HepG2 (cell line): ENCODE results near the gene CRAMP1. TPM values are rescaled to one million over a fixed set of nuclear protein-coding genes. Genes with fewer than 3 reads are reported as not detected.

ENCODE experiments used
- FOSL2 ChIP-seq: sonication (generic); formaldehyde crosslinking; IDR thresholded peaks from 2 replicates; pipeline ENCODE4 v1.4.0; 2020; ENCODE audit warnings: missing genetic modification reagents
- HMG20A ChIP-seq: IDR thresholded peaks from 2 replicates; pipeline ENCODE4 v1.6.1; 2016; ENCODE audit warnings: borderline replicate concordance
- ISX ChIP-seq: sonication (generic); formaldehyde crosslinking; conservative IDR thresholded peaks from 2 replicates; pipeline ENCODE4 v1.5.0; 2020; ENCODE audit warnings: missing genetic modification reagents
- LCORL ChIP-seq, 2 experiments: fragments of 450-650 bp in 1 of 2; sonication (generic) in 1 of 2; formaldehyde crosslinking in 1 of 2; IDR thresholded peaks; 2 replicates each; pipeline versions ENCODE4 v1.5.0 to v1.6.1; 2017 to 2020; ENCODE audit warnings: antibody characterized with exemption in 1 of 2, missing genetic modification reagents in 1 of 2
- MAF1 ChIP-seq: sonication (generic); formaldehyde crosslinking; IDR thresholded peaks from 2 replicates; pipeline ENCODE4 v1.5.0; 2020; ENCODE audit warnings: missing genetic modification reagents, borderline replicate concordance
- MAZ ChIP-seq, 2 experiments: sonication (generic) in 1 of 2; formaldehyde crosslinking in 1 of 2; IDR thresholded peaks; 2 replicates each; pipeline versions ENCODE4 v1.5.0 to v1.6.1; 2012 to 2020; ENCODE audit warnings: low read depth in 2 of 2, mild to moderate bottlenecking in 2 of 2, borderline replicate concordance in 1 of 2, improper control_type of control experiment in 1 of 2, low read length in 1 of 2, missing genetic modification reagents in 1 of 2, moderate library complexity in 1 of 2
- NBN ChIP-seq: fragments of 450-650 bp; conservative IDR thresholded peaks from 2 replicates; pipeline ENCODE4 v1.6.1; 2017
- ONECUT2 ChIP-seq: sonication (generic); formaldehyde crosslinking; IDR thresholded peaks from 2 replicates; pipeline ENCODE4 v1.4.0; 2020; ENCODE audit warnings: missing genetic modification reagents
- RBFOX2 ChIP-seq: fragments of 200-400 bp; formaldehyde crosslinking; IDR thresholded peaks from 2 replicates; pipeline ENCODE4 v1.6.1; 2017; ENCODE audit warnings: low read depth, mild to moderate bottlenecking, low read length
- SOX6 ChIP-seq, 2 experiments: fragments of 450-650 bp in 1 of 2; sonication (generic) in 1 of 2; formaldehyde crosslinking in 1 of 2; IDR thresholded peaks; 2 replicates each; pipeline versions ENCODE4 v1.4.0 to v1.6.1; 2017 to 2020; ENCODE audit warnings: antibody characterized with exemption in 1 of 2, mild to moderate bottlenecking in 1 of 2, missing genetic modification reagents in 1 of 2
- TARDBP ChIP-seq: sonication (generic); formaldehyde crosslinking; IDR thresholded peaks from 2 replicates; pipeline ENCODE4 v1.8.0; 2022; ENCODE audit warnings: mild to moderate bottlenecking, missing genetic modification reagents
- TRIM24 ChIP-seq: sonication (generic); formaldehyde crosslinking; IDR thresholded peaks from 2 replicates; pipeline ENCODE4 v1.8.0; 2022; ENCODE audit warnings: mild to moderate bottlenecking, missing genetic modification reagents
- YY1 ChIP-seq: IDR thresholded peaks from 2 replicates; pipeline ENCODE4 v1.6.1; 2011; ENCODE audit warnings: low read length, low read depth, moderate library complexity, mild to moderate bottlenecking; ENCODE audit not compliant: insufficient read depth, insufficient replicate concordance
- ZBTB21 ChIP-seq: sonication (generic); formaldehyde crosslinking; IDR thresholded peaks from 2 replicates; pipeline ENCODE4 v1.4.0; 2020; ENCODE audit warnings: missing genetic modification reagents
- ZBTB7A ChIP-seq: sonication (generic); formaldehyde crosslinking; IDR thresholded peaks from 2 replicates; pipeline ENCODE4 v1.8.0; 2022; ENCODE audit warnings: mild to moderate bottlenecking, missing genetic modification reagents
- ZKSCAN5 ChIP-seq: sonication (generic); formaldehyde crosslinking; IDR thresholded peaks from 2 replicates; pipeline ENCODE4 v1.5.1; 2020; ENCODE audit warnings: mild to moderate bottlenecking, missing genetic modification reagents
- ZNF235 ChIP-seq: sonication (generic); formaldehyde crosslinking; IDR thresholded peaks from 2 replicates; pipeline ENCODE4 v1.8.1; 2023; ENCODE audit warnings: mild to moderate bottlenecking, missing genetic modification reagents, borderline replicate concordance
- ZNF558 ChIP-seq: sonication (generic); formaldehyde crosslinking; IDR thresholded peaks from 2 replicates; pipeline ENCODE4 v1.9.0; 2022; ENCODE audit warnings: mild to moderate bottlenecking, missing genetic modification reagents, borderline replicate concordance
- ZNF564 ChIP-seq: sonication (generic); formaldehyde crosslinking; IDR thresholded peaks from 2 replicates; pipeline ENCODE4 v1.8.1; 2023; ENCODE audit warnings: mild to moderate bottlenecking, missing genetic modification reagents
- ZNF777 ChIP-seq: sonication (generic); formaldehyde crosslinking; IDR thresholded peaks from 2 replicates; pipeline ENCODE4 v1.4.0; 2020; ENCODE audit warnings: missing genetic modification reagents
- ZNF850 ChIP-seq: sonication (generic); formaldehyde crosslinking; conservative IDR thresholded peaks from 2 replicates; pipeline ENCODE4 v1.9.0; 2021; ENCODE audit warnings: mild to moderate bottlenecking, missing genetic modification reagents
- ZSCAN22 ChIP-seq: sonication (generic); formaldehyde crosslinking; IDR thresholded peaks from 2 replicates; pipeline ENCODE4 v1.4.0; 2020; ENCODE audit warnings: mild to moderate bottlenecking, missing genetic modification reagents
- polyA plus RNA-seq, 8 experiments: library from polyadenylated mRNA; depleted of rRNA in 3 of 8; stranded (reverse) in 7 of 8; unstranded in 1 of 8; fragments of >200 nt; fragmentation: Illumina TruSeq in 4 of 8; extraction: Trizol in 4 of 8; gene quantifications; 2 replicates each; pipeline versions ENCODE4 v1.2.1 to v1.2.3, GENCODE V29; 2011 to 2016; ENCODE audit warnings: low read depth in 4 of 8, missing spikeins in 1 of 8, mixed read lengths in 1 of 8; ENCODE audit not compliant: insufficient read depth in 1 of 8
- total RNA-seq, 5 experiments: library from RNA; depleted of rRNA; stranded (reverse); fragments of >200 nt; fragmentation: Illumina TruSeq; extraction: Trizol; gene quantifications; 2 replicates each; pipeline ENCODE4 v1.2.3, GENCODE V29; 2016; ENCODE audit warnings: low read depth in 1 of 5
- TF ChIP-seq, protein P1 (sequence below): sonication (generic); formaldehyde crosslinking; conservative IDR thresholded peaks from 2 replicates; pipeline ENCODE4 v1.4.0; 2020; ENCODE audit warnings: missing genetic modification reagents
- TF ChIP-seq, protein P2 (sequence below), 2 experiments: sonication (generic) in 1 of 2; formaldehyde crosslinking in 1 of 2; IDR thresholded peaks; 2 replicates each; pipeline versions ENCODE4 v1.4.0 to v1.6.1; 2018 to 2020; ENCODE audit warnings: missing genetic modification reagents in 2 of 2, borderline replicate concordance in 1 of 2, low read depth in 1 of 2, mild to moderate bottlenecking in 1 of 2, missing biosample characterization in 1 of 2
- TF ChIP-seq, protein P3 (sequence below): sonication (generic); formaldehyde crosslinking; IDR thresholded peaks from 2 replicates; pipeline ENCODE4 v1.4.0; 2020; ENCODE audit warnings: missing genetic modification reagents

CRAMP1 gene
- total and polyA plus RNA-seq, 2 of the 13 experiments (the other 11 are each of a cell fraction or from before 2014, with no cell fraction given): 6.8 to 9.7 TPM

DNA sequence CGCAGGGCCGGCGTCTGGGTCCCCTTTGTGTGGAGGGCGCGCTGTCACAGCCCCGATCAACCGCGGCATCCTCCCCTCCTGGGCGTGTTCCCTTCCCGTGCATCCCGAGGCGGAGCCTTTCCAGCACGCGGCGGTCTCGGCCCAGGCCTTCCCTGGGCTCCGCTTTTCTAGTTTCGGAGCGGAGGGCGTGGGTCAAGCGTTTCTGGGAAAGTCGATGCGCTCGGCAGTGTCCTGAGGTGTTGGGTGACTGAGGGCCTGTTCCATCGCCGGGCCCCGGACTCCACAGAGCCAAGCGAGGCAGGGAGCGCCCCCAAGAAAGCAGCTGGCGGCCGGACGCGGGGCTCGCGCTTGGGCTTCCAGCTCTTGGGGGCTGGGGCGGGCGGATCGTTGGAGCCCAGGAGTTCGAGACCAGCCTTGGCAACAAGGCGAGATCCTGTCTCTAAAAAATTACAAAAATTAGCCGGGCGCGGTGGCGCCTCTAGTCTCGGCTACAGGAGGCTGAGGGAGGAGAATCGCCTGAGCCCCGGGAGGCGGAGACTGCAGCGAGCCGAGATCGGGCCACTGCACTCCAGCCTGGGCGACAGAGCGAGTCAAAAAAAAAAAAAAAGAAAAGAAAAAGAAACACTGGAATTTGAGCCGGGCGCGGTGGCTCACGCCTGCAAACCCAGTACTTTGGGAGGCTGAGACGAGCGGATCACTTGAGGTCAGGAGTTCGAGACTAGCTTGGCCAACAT is 1.1 kb upstream of the CRAMP1 start (continued):
- TF ChIP-seq, protein P1, sequence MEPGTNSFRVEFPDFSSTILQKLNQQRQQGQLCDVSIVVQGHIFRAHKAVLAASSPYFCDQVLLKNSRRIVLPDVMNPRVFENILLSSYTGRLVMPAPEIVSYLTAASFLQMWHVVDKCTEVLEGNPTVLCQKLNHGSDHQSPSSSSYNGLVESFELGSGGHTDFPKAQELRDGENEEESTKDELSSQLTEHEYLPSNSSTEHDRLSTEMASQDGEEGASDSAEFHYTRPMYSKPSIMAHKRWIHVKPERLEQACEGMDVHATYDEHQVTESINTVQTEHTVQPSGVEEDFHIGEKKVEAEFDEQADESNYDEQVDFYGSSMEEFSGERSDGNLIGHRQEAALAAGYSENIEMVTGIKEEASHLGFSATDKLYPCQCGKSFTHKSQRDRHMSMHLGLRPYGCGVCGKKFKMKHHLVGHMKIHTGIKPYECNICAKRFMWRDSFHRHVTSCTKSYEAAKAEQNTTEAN (CRISPR knock-in tag): no peak
- TF ChIP-seq ONECUT2 (CRISPR knock-in tag) (no peak), RBFOX2 (peak; percentile 77), ZNF777 (no peak; the same call in 1 of the 2 replicates), ZNF558 (peak; percentile 12; the same call in 1 of the 2 replicates), TARDBP (CRISPR knock-in tag) (no peak), FOSL2 (no peak), SOX6 (IDR thresholded peaks at IDR 0.05) (no peak), SOX6 (CRISPR knock-in tag; IDR thresholded peaks at IDR 0.05) (no peak), ZNF235 (no peak), ZNF850 (CRISPR knock-in tag) (no peak), YY1 (no peak), ZNF564 (0 out of 2 replicates have a peak, but pooled peaks have one; percentile 7), TRIM24 (CRISPR knock-in tag) (no peak), ZBTB7A (CRISPR knock-in tag) (no peak), LCORL (IDR thresholded peaks at IDR 0.05) (no peak), LCORL (CRISPR knock-in tag; IDR thresholded peaks at IDR 0.05) (peak; percentile 27; the same call in 1 of the 2 replicates), ZSCAN22 (no peak), MAZ (IDR thresholded peaks at IDR 0.05; ENCODE audit: borderline replicate concordance, low read depth, low read length) (no peak), MAZ (CRISPR knock-in tag; IDR thresholded peaks at IDR 0.05; ENCODE audit: low read depth) (no peak; the same call in 1 of the 2 replicates), ZKSCAN5 (CRISPR knock-in tag) (no peak), MAF1 (CRISPR knock-in tag) (no peak), ISX (CRISPR knock-in tag) (no peak), HMG20A (CRISPR knock-in tag) (no peak), NBN (no peak), ZBTB21 (CRISPR knock-in tag) (no peak)
- TF ChIP-seq, protein P2, sequence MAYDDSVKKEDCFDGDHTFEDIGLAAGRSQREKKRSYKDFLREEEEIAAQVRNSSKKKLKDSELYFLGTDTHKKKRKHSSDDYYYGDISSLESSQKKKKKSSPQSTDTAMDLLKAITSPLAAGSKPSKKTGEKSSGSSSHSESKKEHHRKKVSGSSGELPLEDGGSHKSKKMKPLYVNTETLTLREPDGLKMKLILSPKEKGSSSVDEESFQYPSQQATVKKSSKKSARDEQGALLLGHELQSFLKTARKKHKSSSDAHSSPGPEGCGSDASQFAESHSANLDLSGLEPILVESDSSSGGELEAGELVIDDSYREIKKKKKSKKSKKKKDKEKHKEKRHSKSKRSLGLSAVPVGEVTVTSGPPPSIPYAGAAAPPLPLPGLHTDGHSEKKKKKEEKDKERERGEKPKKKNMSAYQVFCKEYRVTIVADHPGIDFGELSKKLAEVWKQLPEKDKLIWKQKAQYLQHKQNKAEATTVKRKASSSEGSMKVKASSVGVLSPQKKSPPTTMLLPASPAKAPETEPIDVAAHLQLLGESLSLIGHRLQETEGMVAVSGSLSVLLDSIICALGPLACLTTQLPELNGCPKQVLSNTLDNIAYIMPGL (CRISPR knock-in tag; IDR thresholded peaks at IDR 0.05; ENCODE audit: borderline replicate concordance in 1 of 2, low read depth in 1 of 2): 0 out of 4 replicates have a peak, but pooled peaks of 1 of the 2 experiments have one; percentile 0
- TF ChIP-seq, protein P3, sequence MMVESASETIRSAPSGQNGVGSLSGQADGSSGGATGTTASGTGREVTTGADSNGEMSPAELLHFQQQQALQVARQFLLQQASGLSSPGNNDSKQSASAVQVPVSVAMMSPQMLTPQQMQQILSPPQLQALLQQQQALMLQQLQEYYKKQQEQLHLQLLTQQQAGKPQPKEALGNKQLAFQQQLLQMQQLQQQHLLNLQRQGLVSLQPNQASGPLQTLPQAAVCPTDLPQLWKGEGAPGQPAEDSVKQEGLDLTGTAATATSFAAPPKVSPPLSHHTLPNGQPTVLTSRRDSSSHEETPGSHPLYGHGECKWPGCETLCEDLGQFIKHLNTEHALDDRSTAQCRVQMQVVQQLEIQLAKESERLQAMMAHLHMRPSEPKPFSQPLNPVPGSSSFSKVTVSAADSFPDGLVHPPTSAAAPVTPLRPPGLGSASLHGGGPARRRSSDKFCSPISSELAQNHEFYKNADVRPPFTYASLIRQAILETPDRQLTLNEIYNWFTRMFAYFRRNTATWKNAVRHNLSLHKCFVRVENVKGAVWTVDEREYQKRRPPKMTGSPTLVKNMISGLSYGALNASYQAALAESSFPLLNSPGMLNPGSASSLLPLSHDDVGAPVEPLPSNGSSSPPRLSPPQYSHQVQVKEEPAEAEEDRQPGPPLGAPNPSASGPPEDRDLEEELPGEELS: no peak
